Kidney (tissue), 14 donors: ENCODE measurements around the gene RUSC2. TPM values are rescaled to one million over a fixed set of nuclear protein-coding genes. Genes with fewer than 3 reads are reported as not detected.
"Not testable (repeated sequence)": the region's sequence is repeated elsewhere in the genome, so short reads cannot be mapped to it uniquely, and the experiment has no call there.

Source experiments
- DNase-seq, 5 donors: peaks; one replicate each; pipeline ENCODE4 v3.0.0-alpha.2; 2013 to 2020
- FAIRE-seq: peaks from 2 replicates; lab custom pipeline; 2012; peaks lifted over from hg19 to GRCh38; lab: Jason Lieb, UNC
- H3K27ac ChIP-seq, 2 donors: one replicate each; pipeline ENCODE4 v1.7.0; 2013; ENCODE audit warnings: low read depth in 2 of 2, low read length in 2 of 2, inconsistent platforms in 1 of 2
- H3K27me3 ChIP-seq: one replicate; pipeline ENCODE4 v1.7.1; 2013; ENCODE audit warnings: low read length, inconsistent platforms; ENCODE audit not compliant: control insufficient read depth, insufficient read depth
- H3K36me3 ChIP-seq, 3 donors: one replicate each; pipeline versions ENCODE4 v1.7.0 to v1.7.1; 2013; ENCODE audit warnings: low read length in 3 of 3, control low read depth in 1 of 3, inconsistent platforms in 1 of 3; ENCODE audit not compliant: insufficient read depth in 3 of 3, control insufficient read depth in 2 of 3
- H3K4me1 ChIP-seq, 3 donors: one replicate each; pipeline versions ENCODE4 v1.7.0 to v1.7.1; 2013; ENCODE audit warnings: low read length in 3 of 3, inconsistent platforms in 1 of 3, low read depth in 1 of 3; ENCODE audit not compliant: control insufficient read depth in 2 of 3, insufficient read depth in 2 of 3
- H3K4me3 ChIP-seq, 3 donors: one replicate each; pipeline versions ENCODE4 v1.7.0 to v1.8.1; 2013; ENCODE audit warnings: low read length in 3 of 3, control low read depth in 1 of 3, inconsistent platforms in 1 of 3
- H3K9ac ChIP-seq, 3 donors: one replicate each; pipeline versions ENCODE4 v1.7.0 to v1.7.1; 2013; ENCODE audit warnings: low read length in 3 of 3, control low read depth in 1 of 3, inconsistent platforms in 1 of 3
- H3K9me3 ChIP-seq, 3 donors: one replicate each; pipeline versions ENCODE4 v1.7.0 to v1.7.1; 2013; ENCODE audit warnings: low read length in 3 of 3, control low read depth in 1 of 3, inconsistent platforms in 1 of 3; ENCODE audit not compliant: control insufficient read depth in 2 of 3, insufficient read depth in 1 of 3
- intact Hi-C: fragments of 100-400 bp; cut with DNase I; formaldehyde crosslinking; loops from one replicate; pipeline ENCODE4 v1.11.1; 2022
- polyA plus RNA-seq: library from polyadenylated mRNA; stranded (reverse); fragments of 350-450 nt; fragmentation: Illumina TruSeq; extraction: RNeasy Lipid Tissue Mini Kit (QIAGEN cat#74804); gene quantifications from one replicate; pipeline ENCODE4 v1.2.3, GENCODE V29; 2014; ENCODE audit warnings: low read depth, low replicate concordance; ENCODE audit not compliant: insufficient read depth
- total RNA-seq: library from RNA; stranded (reverse); fragmentation: NEBNext Ultra II Directional; extraction: Animal tissue kit (Norgen Biotek cat#: 25700); gene quantifications from one replicate; pipeline ENCODE4 v1.2.1, GENCODE V29; 2021
- TF ChIP-seq, protein P1 (sequence below): IDR thresholded peaks from 3 replicates; pipeline ENCODE4 v1.5.1; 2012; ENCODE audit warnings: mild to moderate bottlenecking, moderate library complexity, borderline replicate concordance; ENCODE audit not compliant: insufficient read depth; ENCODE audit errors: extremely low read depth
- donor health status: control.
- donor health status: control.
- donor health status: control.
- donor health status: control.
- donor health status: control.
- donor health status: DM: yes; HTN: yes; CAD: no.
- donor health status: Normal renal cell carcinoma (clear cell type).

RUSC2 gene
- total and polyA plus RNA-seq, 2 donors from 2014 or later = 13.4 to 27.3 TPM

DNA sequence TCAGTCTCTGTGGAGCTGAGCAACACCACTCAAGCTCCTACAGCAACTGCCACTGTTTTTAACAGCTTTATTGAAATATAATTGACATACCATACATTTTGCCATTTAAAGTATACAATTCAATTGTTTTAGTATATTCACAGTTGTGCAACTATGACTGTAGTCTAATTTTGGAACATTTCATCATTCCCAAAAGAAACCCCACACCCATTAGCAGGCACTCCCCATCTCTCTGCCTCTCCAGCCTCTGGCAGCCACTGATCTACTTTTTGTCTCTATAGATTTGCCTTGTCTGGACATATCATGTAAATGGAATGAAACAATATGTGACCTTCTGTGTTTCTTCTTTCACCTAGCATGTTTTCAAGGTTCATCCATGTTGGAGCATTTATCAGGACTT is 43.5 kb downstream of the RUSC2 start:
- no peaks in the 10 kb centered on the region for H3K27me3 ChIP-seq
- peaks cover 0 to 2% (median 0%) of the 10 kb centered on the region in 3 donors for H3K36me3 ChIP-seq
- no peak overlapping the region for H3K27ac ChIP-seq
- intact Hi-C loops = no loop called here
- peaks cover 0 to 19% (median 15%) of the 10 kb centered on the region in 3 donors for H3K4me1 ChIP-seq
- TF ChIP-seq, protein P1, sequence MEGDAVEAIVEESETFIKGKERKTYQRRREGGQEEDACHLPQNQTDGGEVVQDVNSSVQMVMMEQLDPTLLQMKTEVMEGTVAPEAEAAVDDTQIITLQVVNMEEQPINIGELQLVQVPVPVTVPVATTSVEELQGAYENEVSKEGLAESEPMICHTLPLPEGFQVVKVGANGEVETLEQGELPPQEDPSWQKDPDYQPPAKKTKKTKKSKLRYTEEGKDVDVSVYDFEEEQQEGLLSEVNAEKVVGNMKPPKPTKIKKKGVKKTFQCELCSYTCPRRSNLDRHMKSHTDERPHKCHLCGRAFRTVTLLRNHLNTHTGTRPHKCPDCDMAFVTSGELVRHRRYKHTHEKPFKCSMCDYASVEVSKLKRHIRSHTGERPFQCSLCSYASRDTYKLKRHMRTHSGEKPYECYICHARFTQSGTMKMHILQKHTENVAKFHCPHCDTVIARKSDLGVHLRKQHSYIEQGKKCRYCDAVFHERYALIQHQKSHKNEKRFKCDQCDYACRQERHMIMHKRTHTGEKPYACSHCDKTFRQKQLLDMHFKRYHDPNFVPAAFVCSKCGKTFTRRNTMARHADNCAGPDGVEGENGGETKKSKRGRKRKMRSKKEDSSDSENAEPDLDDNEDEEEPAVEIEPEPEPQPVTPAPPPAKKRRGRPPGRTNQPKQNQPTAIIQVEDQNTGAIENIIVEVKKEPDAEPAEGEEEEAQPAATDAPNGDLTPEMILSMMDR = no peak
- H3K9ac ChIP-seq = no peak overlapping the region
- no peak overlapping the region for H3K4me3 ChIP-seq
- H3K9me3 ChIP-seq = no peaks in the 10 kb centered on the region
- no peak for FAIRE-seq
- no peak for DNase-seq

DNA sequence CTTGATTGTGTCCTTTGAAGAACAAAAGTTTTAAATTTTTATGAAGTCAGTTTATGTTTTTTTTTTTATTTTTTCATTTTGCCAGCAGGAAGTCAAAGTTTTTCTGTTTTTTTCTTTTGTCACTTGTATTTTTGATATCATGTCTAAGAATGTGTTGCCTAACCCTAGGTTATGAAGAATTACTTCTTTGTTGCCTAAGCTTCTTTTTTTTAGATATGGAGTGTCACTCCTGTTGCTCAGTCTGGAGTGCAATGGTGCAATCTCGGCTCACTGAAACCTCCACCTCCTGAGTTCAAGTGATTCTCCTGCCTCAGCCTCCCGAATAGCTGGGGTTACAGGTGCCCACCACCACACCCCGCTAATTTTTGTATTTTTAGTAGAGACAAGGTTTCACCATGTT is 45.0 kb downstream of the RUSC2 start:
- H3K4me1 ChIP-seq = peaks cover 0 to 29% (median 24%) of the 10 kb centered on the region in 3 donors
- H3K27ac ChIP-seq, H3K4me3 ChIP-seq, FAIRE-seq, H3K9me3 ChIP-seq, intact Hi-C loops, H3K27me3 ChIP-seq, H3K9ac ChIP-seq, H3K36me3 ChIP-seq, DNase-seq: not testable (repeated sequence)

DNA sequence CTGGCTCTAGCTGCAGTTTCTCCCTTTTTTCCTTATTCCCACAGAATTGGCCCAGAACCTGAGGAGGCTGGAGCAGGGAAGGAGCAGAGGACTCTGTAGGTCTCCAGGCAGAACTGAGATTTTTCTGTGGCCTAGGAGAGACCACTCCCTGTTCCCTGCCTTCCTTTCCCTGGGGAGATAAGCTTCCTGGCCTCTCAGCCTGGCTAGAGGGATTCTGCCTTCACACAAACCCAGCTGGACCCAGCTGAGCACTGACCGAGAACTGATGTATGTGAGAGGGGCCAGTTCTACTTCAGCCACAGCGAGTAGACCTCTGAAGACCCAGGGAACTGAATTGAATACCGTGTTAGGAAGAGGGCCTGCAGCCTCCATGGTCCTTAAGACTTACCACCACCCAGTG is 48.0 kb downstream of the RUSC2 start:
- peak overlapping the region in 1 of 3 donors; percentile 62 for H3K9ac ChIP-seq
- H3K27me3 ChIP-seq = no peaks in the 10 kb centered on the region
- no peaks in the 10 kb centered on the region for H3K9me3 ChIP-seq
- DNase-seq (peak in 1 of 5 donors; percentile 79), FAIRE-seq (no peak)
- H3K4me3 ChIP-seq = peak overlapping the region in 1 of 3 donors; percentile 17
- H3K27ac ChIP-seq = peak overlapping the region; percentile 83 to 93
- TF ChIP-seq, protein P1 = no peak
- peaks cover 0 to 2% (median 0%) of the 10 kb centered on the region in 3 donors for H3K36me3 ChIP-seq
- H3K4me1 ChIP-seq = peaks cover 4 to 39% (median 32%) of the 10 kb centered on the region in 3 donors
- intact Hi-C loops = no loop called here

DNA sequence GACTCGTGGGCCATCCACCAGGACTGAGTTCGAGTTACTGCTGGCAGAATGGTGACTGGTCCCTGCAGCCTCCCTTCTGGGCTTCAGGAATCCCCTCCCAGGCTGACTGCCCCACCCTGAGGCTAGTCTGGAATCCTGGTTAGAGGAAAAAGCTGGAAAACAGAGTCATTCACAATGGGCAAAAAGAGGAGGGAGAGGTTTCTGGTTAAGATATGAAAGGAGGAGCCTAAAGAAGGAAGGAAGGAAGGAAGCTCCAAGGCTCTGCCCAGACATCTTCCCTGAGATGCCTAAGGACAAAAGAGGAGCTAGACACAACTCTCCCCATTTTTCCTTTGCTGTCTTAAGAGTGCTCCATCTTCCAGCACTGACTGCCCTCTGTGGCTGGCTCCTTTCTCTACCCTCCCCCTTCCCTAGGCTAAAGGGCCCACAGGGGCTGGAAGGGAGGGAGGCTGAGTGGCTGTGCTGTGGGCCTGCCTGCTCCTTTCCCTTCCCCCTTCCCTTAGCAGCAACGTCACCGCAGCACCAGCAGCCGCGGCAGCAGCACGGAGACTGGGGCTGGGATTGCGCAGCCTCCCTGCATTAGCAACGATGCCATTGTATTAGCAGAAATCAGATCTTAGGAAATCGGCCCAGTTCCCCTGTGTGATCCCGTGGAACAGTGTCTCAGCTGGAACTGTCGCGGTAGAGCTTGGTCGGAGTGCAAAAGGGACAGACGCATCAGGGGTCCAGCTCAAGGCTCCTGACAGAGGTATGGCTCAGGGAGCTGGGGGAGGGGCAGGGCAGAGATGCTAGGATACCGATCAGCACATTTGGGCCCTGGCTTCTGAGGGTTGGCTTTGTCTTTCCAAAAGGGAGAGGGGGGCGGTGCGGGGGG is 48.7 kb downstream of the RUSC2 start:
- Histone ChIP-seq H3K27me3 (no peaks in the 10 kb centered on the region), H3K9ac (peak overlapping the region in 2 of 3 donors; percentile 62 to 85), H3K4me1 (peaks cover 4 to 39% (median 32%) of the 10 kb centered on the region in 3 donors), H3K27ac (peak overlapping the region; percentile 83 to 93), H3K36me3 (peaks cover 0 to 2% (median 0%) of the 10 kb centered on the region in 3 donors), H3K4me3 (peak overlapping the region; percentile 66 to 87 (median 67)), H3K9me3 (no peaks in the 10 kb centered on the region)
- DNase-seq = peak; percentile 82 to 92 (median 87)
- intact Hi-C loops = no loop called here
- TF ChIP-seq, protein P1 = no peak
- FAIRE-seq = no peak

Other genes with a start within 250 kb of the RUSC2 start
- 35.8 TPM for gene TESK1, start 115.2 kb downstream of the RUSC2 start, total RNA-seq
- 34.6 TPM for gene TESK1, start 115.2 kb downstream of the RUSC2 start, polyA plus RNA-seq
- 7.1 TPM for gene CD72, start 128.3 kb downstream of the RUSC2 start, total RNA-seq
- gene CD72, start 128.3 kb downstream of the RUSC2 start, polyA plus RNA-seq = 2.3 TPM
- 3.1 TPM for gene SIT1, start 160.8 kb downstream of the RUSC2 start, total RNA-seq
- 0.32 TPM for gene SIT1, start 160.8 kb downstream of the RUSC2 start, polyA plus RNA-seq
- 36,256 TPM for gene RMRP, start 167.9 kb downstream of the RUSC2 start, total RNA-seq
- gene RMRP, start 167.9 kb downstream of the RUSC2 start, polyA plus RNA-seq = not detected
- gene CCDC107, start 168.2 kb downstream of the RUSC2 start, total RNA-seq = 26.8 TPM
- 52.3 TPM for gene CCDC107, start 168.2 kb downstream of the RUSC2 start, polyA plus RNA-seq
- 0.72 TPM for gene ARHGEF39, start 175.1 kb downstream of the RUSC2 start, total RNA-seq
- 0.17 TPM for gene ARHGEF39, start 175.1 kb downstream of the RUSC2 start, polyA plus RNA-seq
- 0.85 TPM for gene CA9, start 183.8 kb downstream of the RUSC2 start, total RNA-seq
- gene CA9, start 183.8 kb downstream of the RUSC2 start, polyA plus RNA-seq = 0.67 TPM
- 218 TPM for gene TPM2, start 199.8 kb downstream of the RUSC2 start, total RNA-seq
- 287 TPM for gene TPM2, start 199.8 kb downstream of the RUSC2 start, polyA plus RNA-seq
- gene TLN1, start 242.1 kb downstream of the RUSC2 start, total RNA-seq = 376 TPM
- 71.7 TPM for gene TLN1, start 242.1 kb downstream of the RUSC2 start, polyA plus RNA-seq
- 40.5 TPM for gene CREB3, start 242.6 kb downstream of the RUSC2 start, total RNA-seq
- gene CREB3, start 242.6 kb downstream of the RUSC2 start, polyA plus RNA-seq = 52.0 TPM